Stimulated activated CD8-positive, alpha-beta memory T cell treated with anti-CD3 and anti-CD28 coated beads, Interleukin-2, amount 100 ng/mL, for 48 hours (primary cell): Measurements from ENCODE around the gene ITGA6.
A peak's percentile ranks its signal among the peaks of the same experiment; 100 is the strongest.

ENCODE experiments used
- DNase-seq, 2 donors: peaks; one replicate each; pipeline ENCODE4 v3.0.0-alpha.2; 2020; ENCODE audit warnings: low read depth in 2 of 2

ITGA6 gene

DNA sequence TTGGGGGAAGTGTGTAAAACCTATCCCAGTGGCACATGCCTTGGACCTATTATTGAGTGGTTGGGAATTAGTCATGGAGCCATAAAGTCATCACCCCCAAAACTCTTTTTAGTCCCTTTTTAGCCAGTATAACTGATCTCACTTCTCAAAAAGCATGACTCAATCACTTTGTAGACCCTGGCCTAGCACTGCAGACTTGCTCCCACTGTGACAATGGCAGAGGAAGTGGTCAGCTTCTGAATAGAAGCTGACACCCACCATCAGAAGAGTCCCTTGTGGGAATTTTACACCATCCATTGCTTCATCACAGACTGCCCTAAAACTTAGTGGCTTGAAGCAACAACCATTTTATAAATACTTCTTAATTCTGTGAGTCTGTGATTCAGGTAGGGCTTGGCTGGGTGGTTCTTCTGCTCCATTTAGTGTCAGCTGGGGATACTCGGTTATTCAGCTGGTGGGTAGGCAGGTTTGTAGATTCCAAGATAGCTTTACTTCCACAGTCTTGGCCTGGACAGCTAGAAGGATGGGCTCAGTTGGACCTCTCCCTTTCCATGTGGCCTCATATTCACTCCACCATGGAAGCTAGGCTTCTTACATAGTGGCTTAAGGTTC, 10.8 kb upstream of the ITGA6 start:
- DNase-seq, result no peak

DNA sequence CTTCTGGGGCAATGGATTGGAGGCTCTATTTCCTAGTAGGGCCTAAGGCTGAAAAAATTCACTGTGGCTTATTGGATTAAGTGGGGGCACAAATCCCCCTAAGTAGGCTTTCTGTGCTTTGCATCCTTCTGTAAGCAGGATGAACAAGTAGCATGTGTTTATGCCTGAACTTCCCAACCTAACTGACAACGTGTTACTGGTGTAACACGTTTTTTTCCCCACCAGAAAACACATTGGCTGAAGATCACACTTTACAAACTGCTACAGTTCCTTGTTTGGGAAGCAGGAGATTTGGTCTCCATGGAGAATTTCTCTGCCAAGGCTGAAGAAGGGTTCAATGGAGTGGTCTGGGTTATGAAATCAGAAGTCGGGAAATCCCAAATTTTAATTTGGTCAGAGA, 7.2 kb upstream of the ITGA6 start:
- no peak for DNase-seq

DNA sequence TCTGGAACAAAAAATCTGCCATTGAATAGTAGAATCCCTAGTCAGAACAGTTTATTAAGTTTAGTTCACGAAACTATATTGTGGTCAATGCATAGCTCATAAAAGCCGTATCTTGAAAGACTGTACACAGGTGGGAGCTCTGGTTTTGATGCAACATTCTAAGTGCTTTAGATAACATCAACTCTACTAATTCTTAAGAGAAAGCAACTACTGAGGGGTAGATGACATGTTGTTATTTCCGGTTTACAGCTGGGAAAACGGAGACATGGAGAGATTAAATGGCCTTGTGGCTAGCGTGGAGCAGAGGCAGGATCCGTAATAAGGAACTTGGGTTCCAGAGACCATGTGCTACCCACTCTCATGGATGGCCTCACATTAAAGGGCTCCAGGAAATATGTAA, 4.2 kb upstream of the ITGA6 start:
- DNase-seq, result no peak

DNA sequence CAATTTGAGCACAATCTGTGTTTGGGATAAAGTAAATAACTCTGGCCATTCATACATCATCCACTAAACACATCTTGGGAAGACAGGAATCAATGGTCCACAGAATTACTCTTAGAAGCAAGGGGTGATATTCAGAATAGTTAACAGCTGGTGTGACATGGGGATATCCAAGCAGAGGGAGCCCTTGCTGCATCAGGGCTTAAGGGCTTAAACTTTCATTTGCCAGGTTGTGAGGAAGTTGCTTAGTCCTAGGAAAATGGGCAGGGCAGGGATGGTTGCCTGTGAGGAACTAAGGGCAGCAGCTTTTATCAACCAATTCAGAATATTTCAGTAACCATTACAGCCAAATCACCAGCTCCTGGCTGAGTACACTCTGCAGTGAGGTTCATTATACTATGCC, 2.0 kb upstream of the ITGA6 start:
- no peak for DNase-seq

DNA sequence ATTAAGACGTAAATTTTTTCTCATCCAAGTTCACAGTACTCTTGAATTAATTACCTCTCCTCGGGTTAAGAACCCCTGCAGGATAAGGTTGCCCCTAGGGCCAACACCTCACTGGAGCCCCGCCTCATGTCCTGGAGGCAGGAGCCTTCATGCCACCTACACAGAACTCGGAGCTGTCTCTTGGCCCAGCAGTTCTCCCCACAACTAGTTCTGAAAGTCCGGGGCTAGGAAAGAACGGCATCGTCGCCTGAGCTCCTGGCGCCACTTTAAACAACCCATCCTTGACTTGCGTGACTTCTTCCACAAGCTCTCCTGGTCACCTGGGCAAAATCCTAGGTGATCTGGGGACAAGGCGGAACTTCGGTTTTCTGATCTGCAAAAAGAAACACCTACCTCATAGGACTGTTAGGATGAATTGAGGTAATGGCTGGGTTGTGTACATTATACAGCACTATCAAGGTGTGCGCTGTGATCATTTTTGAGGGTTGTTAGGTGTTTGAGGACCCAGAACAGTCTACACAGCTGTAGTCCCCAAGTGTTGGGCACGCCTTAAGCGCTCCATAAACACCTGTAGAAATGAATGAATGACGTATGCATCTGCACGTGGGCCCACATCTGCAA, 641 bp upstream of the ITGA6 start:
- no peak for DNase-seq

DNA sequence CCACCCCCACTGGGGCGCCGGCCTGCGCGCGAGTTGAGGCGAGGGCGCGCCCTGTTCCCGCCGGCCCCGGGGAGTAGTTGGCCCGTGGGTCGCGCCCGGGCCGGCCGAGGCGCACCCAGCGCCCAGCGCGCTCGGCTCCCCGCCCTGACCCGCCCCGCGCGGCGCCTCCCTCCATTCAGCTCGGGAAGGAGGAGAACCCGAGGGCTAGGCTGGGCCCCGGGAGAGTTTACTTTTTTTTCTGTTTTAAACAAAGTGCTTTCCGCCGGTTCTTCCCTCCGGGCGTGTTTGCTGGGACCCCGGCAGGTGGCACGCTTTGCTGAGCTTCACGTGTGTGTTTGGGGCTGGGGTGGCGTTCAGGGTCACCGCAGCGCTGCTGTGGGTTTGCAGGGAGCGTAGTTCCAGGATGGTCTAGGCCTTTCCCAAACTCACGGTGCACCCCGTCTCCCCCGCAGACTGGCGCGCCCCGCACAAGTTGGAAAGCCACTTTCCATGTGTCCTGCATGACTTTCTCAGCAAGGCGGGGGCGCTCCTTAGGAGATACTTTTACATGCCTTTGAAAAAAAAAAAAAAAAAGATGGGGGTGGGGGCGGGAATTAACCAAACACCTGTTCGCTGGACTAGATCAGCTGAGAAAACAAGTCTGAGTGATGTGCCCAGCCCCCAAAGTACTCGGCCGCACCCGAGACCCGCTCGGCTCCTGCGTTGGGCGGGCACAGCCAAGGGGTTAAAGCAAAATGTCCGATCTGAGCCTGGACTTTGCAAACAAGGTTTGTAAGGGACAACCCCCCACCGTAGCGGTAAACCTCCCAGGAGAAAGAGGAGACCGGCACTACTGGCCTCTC, 825 bp downstream of the ITGA6 start:
- DNase-seq, result peak; percentile 15 to 32

DNA sequence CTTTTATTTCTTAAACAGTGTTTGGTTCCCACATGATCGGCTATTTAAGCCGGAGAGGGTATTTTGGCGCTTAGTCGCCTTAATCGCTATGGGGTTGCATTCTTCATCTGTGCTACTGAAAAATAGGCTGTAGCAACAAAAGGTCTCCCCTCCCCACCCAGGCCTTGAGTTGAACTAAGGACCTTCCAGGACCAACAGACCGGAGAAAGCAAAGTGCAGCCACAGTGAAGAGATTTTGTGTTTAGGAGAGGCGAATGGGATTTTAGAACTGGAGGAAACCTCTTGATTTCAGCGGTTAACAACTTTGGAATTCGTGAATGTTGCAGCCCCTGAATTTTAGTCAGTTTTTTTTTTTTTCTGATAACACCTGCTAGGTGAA, 1.4 kb downstream of the ITGA6 start:
- DNase-seq, result no peak

DNA sequence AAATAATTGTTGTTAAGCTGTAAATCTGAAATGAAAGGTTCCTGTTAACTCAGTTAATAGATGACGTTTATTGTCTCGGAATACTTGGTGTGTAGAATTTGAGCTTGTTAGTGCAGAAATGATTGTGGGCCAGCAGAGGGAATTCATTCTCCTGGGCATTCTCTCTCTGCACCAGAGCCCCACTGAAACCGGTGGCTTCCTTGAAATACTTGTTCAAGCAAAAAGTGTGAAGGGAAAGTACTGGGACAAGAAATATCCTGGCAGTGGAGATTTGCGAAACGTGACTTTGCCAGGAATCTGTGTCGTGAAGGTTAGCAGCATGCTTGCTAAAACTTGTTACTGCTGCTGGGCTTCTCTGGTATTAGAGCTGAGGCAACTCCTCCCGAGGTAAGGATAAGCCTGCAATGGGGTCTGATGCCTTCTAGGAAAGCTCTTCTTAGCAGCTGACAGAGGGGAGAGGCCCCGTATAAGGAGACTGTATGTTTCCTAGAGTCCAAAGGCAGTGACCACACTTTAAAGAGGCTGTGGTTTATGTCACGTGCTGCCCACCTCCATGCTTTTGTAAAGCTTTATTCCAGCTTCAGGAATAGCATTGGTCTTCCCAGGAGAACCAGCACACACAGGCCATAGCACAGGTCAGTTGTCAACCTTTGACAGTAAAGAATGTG, 2.0 kb downstream of the ITGA6 start:
- DNase-seq, result no peak

DNA sequence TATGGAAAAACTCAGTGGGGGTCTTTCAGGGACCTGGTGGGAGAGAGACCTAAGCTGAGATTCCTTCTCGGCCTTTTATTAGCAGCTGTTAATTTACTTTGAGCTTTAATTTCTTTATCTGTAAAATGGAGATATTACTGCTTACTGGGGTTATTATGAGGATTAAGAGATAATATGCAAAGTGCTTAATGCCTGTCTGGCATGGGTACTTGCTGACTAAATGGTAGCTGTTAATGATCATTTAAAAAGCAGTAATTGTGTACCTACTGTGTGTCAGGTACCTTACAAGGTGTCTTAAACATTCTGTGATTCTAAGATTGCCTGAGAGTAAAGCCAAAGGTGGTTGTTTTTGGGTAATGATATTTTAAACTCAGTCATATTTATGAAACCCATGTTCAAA, 2.6 kb downstream of the ITGA6 start:
- no peak for DNase-seq

DNA sequence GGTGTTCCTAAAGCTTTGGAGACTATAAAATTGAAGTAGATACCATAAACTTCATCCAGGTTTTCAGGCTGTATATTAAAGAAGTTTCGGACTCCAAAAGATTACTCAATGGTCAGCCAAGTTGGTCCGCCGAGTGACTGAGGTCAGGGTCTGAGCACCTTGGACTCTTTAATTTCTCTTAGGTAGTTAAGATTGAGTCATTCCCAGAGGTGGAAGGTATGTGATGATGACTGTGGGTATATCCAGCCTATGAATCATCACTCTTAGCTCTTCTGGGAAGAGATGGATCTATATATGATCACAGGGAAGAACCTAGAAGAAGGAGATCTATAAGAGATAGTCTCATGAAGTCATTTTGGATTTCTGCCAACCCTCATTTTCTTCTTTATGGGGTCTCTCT, 3.3 kb downstream of the ITGA6 start:
- no peak for DNase-seq

DNA sequence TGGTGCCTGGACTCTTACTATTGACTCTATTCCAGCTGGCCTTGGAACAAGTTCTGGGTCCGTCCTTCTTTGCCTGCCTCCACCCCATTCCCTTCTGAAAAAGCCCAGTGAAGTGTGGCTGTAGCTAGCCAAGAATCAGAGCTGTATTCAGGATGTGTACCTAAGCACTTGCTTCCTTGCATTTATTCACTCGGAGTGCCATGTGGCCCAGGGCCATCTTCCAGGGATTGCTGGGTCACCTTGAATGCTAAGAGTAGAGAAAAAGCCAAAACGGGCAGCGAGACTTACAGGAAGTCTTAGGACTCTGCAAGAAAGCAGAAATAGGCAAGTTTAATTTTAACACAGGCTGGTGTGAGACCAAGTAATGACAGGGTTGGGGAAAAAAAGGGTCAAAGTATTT, 4.1 kb downstream of the ITGA6 start:
- DNase-seq, result no peak

DNA sequence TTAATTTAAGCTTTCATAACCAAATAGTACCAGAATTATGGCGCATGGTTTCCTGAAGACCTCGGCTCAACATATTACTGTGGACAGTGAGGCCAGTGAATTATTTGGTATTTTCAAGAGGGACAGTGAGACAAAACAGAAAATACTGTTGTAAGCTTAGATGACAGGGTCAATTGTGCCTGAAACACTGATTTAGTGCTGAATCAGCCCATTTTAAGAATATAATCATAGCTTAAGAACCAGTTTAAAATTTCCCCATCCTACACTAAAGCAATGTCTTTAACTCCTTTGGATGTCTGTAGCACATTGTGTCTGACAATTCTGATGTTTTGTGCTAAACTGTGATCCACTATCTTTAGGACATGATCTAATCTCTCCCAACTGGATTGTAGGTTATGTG, 4.6 kb downstream of the ITGA6 start:
- no peak for DNase-seq

DNA sequence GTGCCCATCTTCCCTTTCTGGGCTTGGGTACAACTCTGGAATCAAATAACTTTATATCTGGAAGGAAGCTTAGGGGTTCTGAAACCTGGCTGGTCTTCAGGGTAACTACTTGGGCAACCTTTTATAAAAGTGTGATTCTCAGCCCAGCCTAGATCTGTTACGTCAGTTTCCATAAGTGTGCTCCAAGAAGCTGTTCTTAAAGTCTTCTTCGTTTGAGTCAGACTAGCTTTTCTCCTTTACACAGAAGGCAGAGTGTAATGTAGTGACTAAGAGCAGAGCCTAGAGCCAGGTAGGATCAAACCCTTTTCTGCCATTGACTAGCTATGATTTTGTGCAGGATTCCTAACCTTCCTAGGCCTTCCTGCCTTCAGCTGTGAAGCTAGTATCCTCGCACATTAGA, 5.8 kb downstream of the ITGA6 start:
- DNase-seq, result no peak

DNA sequence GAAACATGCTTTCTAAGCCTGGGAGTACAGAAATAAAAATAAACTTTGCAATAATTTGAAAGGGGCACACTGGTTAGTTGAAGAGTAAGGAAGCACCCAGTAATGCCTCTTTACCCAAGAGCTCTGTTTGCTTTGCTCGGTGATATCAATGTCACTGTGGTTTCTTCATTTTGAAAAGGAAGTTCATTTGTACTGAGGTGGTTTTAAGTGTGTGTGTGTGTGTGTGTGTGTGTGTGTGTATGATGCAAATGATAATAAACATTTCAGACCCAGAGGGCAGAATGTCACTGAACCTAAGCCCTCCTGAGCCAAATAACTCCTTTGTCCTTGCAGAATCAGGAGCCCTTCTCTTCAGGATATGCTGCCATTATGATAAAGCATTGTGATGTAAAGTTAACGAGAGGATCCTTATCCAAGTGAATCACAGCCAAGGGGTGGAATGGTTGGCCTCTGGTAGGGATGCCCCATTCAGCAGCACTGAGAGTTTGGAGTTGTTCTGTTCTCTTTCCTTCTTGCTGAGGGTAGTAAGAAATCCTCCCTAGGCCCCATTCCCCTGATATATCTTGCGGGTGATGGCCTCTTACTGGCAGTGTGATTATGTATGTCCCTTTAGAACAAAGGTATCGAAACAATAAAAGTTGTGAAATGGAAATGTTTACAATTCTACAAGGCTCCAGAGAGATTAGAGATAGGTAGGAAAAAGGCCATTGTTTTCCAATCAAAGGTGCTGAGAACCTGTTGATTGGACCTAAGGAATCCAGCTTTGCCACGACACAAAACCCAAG, 7.6 kb downstream of the ITGA6 start:
- DNase-seq, result no peak

DNA sequence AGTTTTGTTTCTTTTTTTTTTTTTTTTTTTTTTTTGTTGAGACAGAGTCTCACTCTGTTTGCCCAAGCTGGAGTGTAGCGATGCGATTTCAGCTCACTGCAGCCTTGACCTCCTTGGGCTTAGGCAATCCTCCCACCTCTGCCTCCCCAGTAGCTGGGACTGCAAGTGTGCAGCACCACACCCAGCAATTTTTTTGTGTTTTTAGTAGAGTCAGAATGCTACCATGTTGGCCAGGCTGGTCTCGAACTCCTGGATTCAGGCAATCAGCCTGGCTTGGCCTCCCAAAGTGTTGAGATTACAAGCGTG, 8.2 kb downstream of the ITGA6 start:
- no peak for DNase-seq

DNA sequence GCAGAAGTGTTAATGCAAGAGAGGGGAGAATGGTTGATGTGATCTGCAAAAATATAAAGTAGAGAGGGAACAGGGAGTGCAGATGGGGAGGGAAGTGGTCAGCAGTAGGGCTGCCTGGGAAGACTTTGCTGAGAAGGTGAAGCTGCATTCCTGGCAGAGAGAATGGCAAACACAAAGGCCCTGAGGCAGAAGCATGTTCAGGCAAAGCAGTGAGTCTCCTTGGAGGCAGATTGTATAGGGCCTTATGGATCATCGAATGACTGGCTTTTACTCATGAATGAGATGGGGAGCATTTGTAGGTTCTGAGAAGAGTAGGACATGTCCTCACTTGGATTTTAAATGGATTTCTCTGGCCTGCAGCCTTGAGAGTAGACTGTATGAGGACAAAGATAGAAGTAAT, 9.5 kb downstream of the ITGA6 start:
- DNase-seq, result no peak

DNA sequence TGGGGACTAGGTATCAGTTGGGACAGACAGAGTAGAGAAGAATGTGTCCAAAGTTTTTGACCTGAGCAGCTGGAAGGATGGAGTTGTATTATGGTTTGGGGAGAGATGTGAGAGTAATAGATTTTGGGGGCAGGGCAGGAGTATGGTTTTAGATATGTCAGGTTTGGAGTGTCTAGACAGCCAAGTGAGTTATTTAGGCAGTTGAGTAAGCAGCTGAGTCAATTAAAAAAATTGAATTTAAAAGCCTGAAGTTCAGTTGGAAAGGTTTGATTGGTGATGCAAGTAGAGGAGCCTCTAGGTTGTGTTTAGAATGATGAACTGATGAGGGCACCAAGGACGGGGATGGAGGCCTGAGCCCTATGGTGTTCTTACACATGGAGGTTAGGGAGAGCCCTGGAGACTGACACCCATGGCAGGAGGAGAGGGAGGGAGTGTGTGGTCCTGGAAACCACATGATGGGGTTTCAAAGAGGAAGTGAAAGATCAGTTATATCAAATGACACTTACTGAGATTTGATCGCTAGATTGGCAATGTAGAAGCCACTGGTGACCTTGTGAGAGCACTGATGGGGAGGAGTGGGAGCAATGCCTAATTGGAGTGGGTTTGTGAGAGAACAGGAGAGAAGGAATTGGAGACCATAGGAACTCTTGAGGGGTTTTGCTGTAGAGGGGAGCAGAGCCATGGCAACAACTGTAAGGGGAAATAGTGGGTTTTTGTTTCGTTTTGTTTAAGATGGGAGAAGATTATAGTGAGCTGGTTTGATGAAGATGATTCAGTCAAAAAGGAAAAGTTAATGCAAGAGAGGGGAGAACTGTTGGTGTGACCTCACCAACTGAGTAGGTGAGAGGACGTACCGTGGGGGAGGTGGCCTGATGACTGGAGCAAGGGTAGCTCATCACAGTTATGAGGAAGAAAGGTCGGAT, 10.3 kb downstream of the ITGA6 start:
- DNase-seq, result no peak

DNA sequence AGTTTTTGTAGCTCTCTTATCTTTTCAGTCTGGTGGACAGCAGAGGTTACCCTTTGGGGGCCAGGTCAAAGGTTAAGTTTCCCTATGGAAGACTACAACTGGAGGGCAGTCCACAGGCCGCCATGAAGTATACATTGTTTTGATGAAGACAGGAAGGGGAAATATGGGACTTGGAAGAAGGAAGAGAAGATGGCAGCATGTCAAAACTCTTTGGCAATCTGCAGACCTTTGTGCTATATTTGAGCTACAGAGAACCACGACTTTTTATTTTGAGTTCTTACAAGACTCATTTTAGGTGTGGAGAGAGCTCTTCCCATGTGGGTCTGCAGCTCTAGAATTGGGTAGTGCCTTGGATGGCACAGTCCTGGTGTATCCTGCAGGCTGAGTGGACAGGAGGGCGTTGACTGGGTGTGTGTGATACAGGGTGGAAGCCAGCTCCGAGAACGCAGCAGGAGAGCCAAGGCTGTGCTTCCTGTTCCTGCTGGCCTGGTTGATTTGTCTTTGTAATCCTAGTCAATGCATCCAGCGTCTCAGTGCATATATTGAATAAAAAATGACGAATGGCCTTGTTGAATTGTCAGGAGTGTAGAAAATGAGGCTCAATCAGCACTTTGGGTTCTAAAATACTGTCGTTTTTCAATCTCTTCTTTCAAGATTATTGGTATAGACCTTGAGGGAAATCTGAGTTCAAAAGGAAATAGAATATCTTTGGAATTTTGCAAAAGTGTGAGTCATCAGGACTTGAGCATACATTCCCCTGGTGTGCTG, 11.5 kb downstream of the ITGA6 start:
- no peak for DNase-seq

DNA sequence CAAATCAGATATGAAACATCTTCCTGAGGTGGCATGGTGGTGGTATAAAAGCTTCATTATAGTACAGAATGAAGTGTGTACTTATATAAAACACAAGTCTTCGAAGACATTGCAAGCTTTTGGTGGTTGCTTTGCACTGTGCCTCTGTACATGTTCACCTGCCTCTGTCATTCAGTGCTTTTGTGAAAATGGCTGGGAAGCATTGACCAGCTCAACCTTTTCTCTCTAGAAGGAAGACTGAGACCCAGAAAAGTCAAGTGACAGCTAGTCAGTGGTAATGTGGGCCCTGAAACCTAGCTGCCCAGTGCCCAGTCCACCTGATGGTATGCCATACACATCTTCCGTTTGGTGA, 12.1 kb downstream of the ITGA6 start:
- DNase-seq, result no peak

DNA sequence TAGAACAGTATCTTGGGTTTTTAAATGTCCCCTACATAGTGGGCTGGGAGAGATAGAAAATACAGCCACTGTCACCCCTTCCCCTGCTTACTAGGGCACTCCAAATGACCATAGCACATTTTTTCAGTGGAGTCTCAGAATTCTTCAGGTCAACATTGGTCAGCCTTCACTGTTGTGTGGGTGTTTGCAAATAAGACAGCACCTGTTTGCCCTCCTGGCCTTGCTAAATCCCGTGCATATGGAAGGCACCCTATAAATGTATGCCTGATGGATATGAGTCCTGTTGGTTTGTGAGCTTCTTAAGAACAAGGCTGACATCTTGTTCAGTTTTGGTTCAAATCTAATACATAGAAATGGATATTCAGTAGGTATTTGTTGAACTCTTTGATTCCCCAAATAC, 12.5 kb downstream of the ITGA6 start:
- DNase-seq, result no peak
